MCF 10A (cell line): ENCODE results near the gene PDE9A. TPM values are rescaled to one million over a fixed set of nuclear protein-coding genes. Genes with fewer than 3 reads are reported as not detected.

Experiments
- BruUV-seq: library from RNA; stranded (reverse); fragments of 400-500 nt; replicated peaks from 2 replicates; lab custom pipeline; 2021; lab: Mats Ljungman, UMichigan
- CTCF ChIA-PET: fragments of 300-600 bp; sonication (Branson Sonifier 250); formaldehyde crosslinking; extraction: SDS; loops from one replicate; lab custom pipeline; 2021; ENCODE audit warnings: antibody characterized with exemption, inconsistent platforms; lab: Yijun Ruan, JAX
- POLR2A ChIA-PET: fragments of 300-600, 350-650 bp; sonication (Branson Sonifier 250); formaldehyde crosslinking; extraction: SDS; loops from one replicate; lab custom pipeline; 2020; ENCODE audit warnings: antibody characterized with exemption, inconsistent platforms; lab: Yijun Ruan, JAX
- DNase-seq: peaks from one replicate; pipeline ENCODE4 v3.0.0-alpha.2; 2018; ENCODE audit not compliant: unreplicated experiment
- H3K27ac Mint-ChIP-seq: one replicate; pipeline ENCODE4 v1.8.0; 2022; ENCODE audit warnings: mild to moderate bottlenecking, low read depth, mixed read lengths; ENCODE audit not compliant: unreplicated experiment
- H3K27me3 Mint-ChIP-seq: one replicate; pipeline ENCODE4 v1.8.0; 2022; ENCODE audit warnings: mixed read lengths; ENCODE audit not compliant: insufficient read depth, unreplicated experiment
- H3K36me3 Mint-ChIP-seq: one replicate; pipeline ENCODE4 v1.8.0; 2022; ENCODE audit warnings: mild to moderate bottlenecking, moderate library complexity, mixed read lengths; ENCODE audit not compliant: insufficient read depth, unreplicated experiment
- H3K4me1 Mint-ChIP-seq: one replicate; pipeline ENCODE4 v1.8.0; 2022; ENCODE audit warnings: mixed read lengths; ENCODE audit not compliant: insufficient read depth, unreplicated experiment
- H3K4me3 Mint-ChIP-seq: one replicate; pipeline ENCODE4 v1.8.0; 2022; ENCODE audit warnings: mild to moderate bottlenecking, moderate library complexity, mixed read lengths; ENCODE audit not compliant: unreplicated experiment
- H3K9me3 Mint-ChIP-seq: one replicate; pipeline ENCODE4 v1.8.0; 2022; ENCODE audit warnings: mixed read lengths; ENCODE audit not compliant: unreplicated experiment
- CTCF ChIP-seq: fragments of 200-600 bp; IDR thresholded peaks from one replicate; pipeline ENCODE4 v1.8.0; 2022; ENCODE audit warnings: antibody characterized with exemption, mild to moderate bottlenecking; ENCODE audit not compliant: unreplicated experiment
- intact Hi-C: fragments of 100-400 bp; cut with micrococcal nuclease; formaldehyde crosslinking; loops from 2 replicates; pipeline ENCODE4 v1.14.1; 2022
- total RNA-seq: library from RNA; stranded (reverse); gene quantifications from 2 replicates; pipeline ENCODE4 v1.2.3, GENCODE V29; 2022

The PDE9A gene
- total RNA-seq, 1 experiment from 2014 or later: not detected

DNA sequence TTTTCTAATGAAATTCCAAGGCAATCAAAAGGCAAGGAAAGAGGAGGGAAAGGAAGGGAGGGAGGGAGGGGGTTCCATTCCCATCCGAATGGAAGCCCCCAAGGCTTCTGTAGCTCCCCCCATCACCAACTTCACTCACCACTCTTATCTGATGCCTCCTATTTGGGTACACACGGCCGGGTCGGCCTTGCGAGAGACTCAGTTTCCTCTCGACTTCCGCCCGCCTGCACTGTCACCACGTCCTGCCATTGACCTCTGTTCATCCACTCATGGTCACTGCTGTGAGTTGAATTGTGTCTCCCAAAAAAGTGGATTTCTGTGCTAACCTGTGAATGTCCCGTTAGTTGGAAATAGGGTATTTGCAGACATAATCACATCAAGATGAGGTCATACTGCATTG is 11.2 kb downstream of the PDE9A start:
- Mint-ChIP-seq H3K36me3 (no peaks in the 10 kb centered on the region), H3K9me3 (no peaks in the 10 kb centered on the region), H3K4me1 (no peaks in the 10 kb centered on the region), H3K27me3 (no peaks in the 10 kb centered on the region), H3K27ac (no peak overlapping the region), H3K4me3 (no peak overlapping the region)
- ChIA-PET CTCF (no interaction called here), POLR2A (no interaction called here)
- no peak for TF ChIP-seq CTCF
- intact Hi-C loops: no loop called here
- no peak for DNase-seq
- BruUV-seq: no TSS peak

GRCh38 chr21:42665026-42665425 is 11.6 kb downstream of the PDE9A start:
- no peaks in the 10 kb centered on the region for H3K36me3 Mint-ChIP-seq
- no peaks in the 10 kb centered on the region for H3K4me1 Mint-ChIP-seq
- no peaks in the 10 kb centered on the region for H3K9me3 Mint-ChIP-seq
- BruUV-seq: no TSS peak
- POLR2A ChIA-PET: interaction anchor here (0.6 kb wide), 2 partner anchors 8 to 27 kb away, joined by 3 read pairs; no protein-coding TSS in a partner anchor
- DNase-seq: peak; percentile 28
- TF ChIP-seq CTCF: no peak
- no peak overlapping the region for H3K27ac Mint-ChIP-seq
- no peaks in the 10 kb centered on the region for H3K27me3 Mint-ChIP-seq
- no peak overlapping the region for H3K4me3 Mint-ChIP-seq
- CTCF ChIA-PET: no interaction called here
- intact Hi-C loops: no loop called here

DNA sequence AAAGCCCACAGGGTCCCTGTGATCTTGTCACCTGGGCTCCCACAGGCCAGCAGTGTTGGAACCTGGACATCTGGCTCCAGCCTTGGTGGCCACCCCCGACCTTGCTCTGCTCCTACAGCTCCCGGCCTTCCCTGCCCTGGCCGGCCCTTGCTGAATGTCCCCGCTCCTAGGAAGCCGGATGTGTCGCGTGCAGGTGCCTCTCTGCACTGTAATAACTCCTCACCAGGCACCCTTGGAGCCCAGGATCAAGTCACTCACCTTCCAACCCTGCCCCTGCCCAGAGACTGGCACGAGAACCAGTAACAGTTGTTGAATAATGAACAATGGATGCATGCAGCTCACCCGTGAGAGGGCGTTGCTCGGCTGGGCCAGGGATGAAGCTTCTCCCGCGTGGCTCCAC is 12.1 kb downstream of the PDE9A start:
- no peaks in the 10 kb centered on the region for H3K4me1 Mint-ChIP-seq
- H3K27ac Mint-ChIP-seq: no peak overlapping the region
- no peak for DNase-seq
- H3K4me3 Mint-ChIP-seq: no peak overlapping the region
- ChIA-PET POLR2A (interaction anchor here (0.6 kb wide), 2 partner anchors 9 to 27 kb away, joined by 3 read pairs; no protein-coding TSS in a partner anchor), CTCF (no interaction called here)
- no peaks in the 10 kb centered on the region for H3K36me3 Mint-ChIP-seq
- intact Hi-C loops: no loop called here
- no peak for TF ChIP-seq CTCF
- H3K27me3 Mint-ChIP-seq: no peaks in the 10 kb centered on the region
- no peaks in the 10 kb centered on the region for H3K9me3 Mint-ChIP-seq
- BruUV-seq: no TSS peak

GRCh38 chr21:42666023-42666747 is 12.8 kb downstream of the PDE9A start:
- no TSS peak for BruUV-seq
- H3K36me3 Mint-ChIP-seq: no peaks in the 10 kb centered on the region
- no peaks in the 10 kb centered on the region for H3K4me1 Mint-ChIP-seq
- H3K4me3 Mint-ChIP-seq: no peak overlapping the region
- H3K9me3 Mint-ChIP-seq: no peaks in the 10 kb centered on the region
- CTCF ChIA-PET: interaction anchor here (0.6 kb wide), 1 partner anchor 257 kb away, joined by 4 read pairs; no protein-coding TSS in a partner anchor
- no peak for DNase-seq
- TF ChIP-seq CTCF: no peak
- intact Hi-C loops: no loop called here
- H3K27ac Mint-ChIP-seq: no peak overlapping the region
- POLR2A ChIA-PET: interaction anchor here (0.6 kb wide), 1 partner anchor 232 kb away, joined by 5 read pairs; no protein-coding TSS in a partner anchor
- H3K27me3 Mint-ChIP-seq: no peaks in the 10 kb centered on the region
